ENCODE measurements around the gene RBP3. TPM values are rescaled to one million over a fixed set of nuclear protein-coding genes. Genes with fewer than 3 reads are reported as not detected.

RBP3 gene
- total RNA-seq, 4 donors from 2014 or later, result not detected

GRCh38 chr10:47370878-47371277 is 22.7 kb downstream of the RBP3 start:
- no peak overlapping the region for H3K27ac ChIP-seq
- DNase-seq, result no peak
- in situ Hi-C loops (cut with MboI; ENCODE audit: low sequenced_read_pairs in 4 of 4), result no loop called here

GRCh38 chr10:47371629-47372485 is 23.7 kb downstream of the RBP3 start:
- Histone ChIP-seq H3K4me3 (no peak overlapping the region), H3K9me3 (no peaks in the 10 kb centered on the region), H3K27me3 (no peaks in the 10 kb centered on the region), H3K36me3 (no peaks in the 10 kb centered on the region), H3K27ac (no peak overlapping the region), H3K4me1 (peaks cover under 1 to 5% of the 10 kb centered on the region in 2 donors)
- DNase-seq (no peak), ATAC-seq (no peak)
- in situ Hi-C loops (cut with MboI; ENCODE audit: low sequenced_read_pairs in 4 of 4), result no loop called here
- no peak for TF ChIP-seq POLR2A (IDR thresholded peaks at IDR 0.05)
- intact Hi-C loops (cut with DNase I; ENCODE audit: low total_unique reads), result no loop called here

More at GRCh38 chr10:47370878-47371277, 22.7 kb downstream of the RBP3 start:
- H3K4me1 ChIP-seq, result peaks cover 0 to 5% of the 10 kb centered on the region in 2 donors
- no peak for TF ChIP-seq CTCF (IDR thresholded peaks at IDR 0.05 in 4 of 5, conservative IDR thresholded peaks at IDR 0.05 in 1 of 5)
- TF ChIP-seq POLR2A (IDR thresholded peaks at IDR 0.05), result no peak
- H3K27me3 ChIP-seq, result no peaks in the 10 kb centered on the region
- H3K4me3 ChIP-seq, result no peak overlapping the region
- no peaks in the 10 kb centered on the region for H3K36me3 ChIP-seq
- H3K9me3 ChIP-seq, result no peaks in the 10 kb centered on the region
- intact Hi-C loops (cut with DNase I; ENCODE audit: low total_unique reads), result no loop called here
- no peak for ATAC-seq

- H3K27me3 ChIP-seq, result no peaks in the 10 kb centered on the region
- TF ChIP-seq POLR2A (IDR thresholded peaks at IDR 0.05) (no peak), CTCF (IDR thresholded peaks at IDR 0.05 in 4 of 5, conservative IDR thresholded peaks at IDR 0.05 in 1 of 5) (no peak)
- peaks cover 5 to 6% of the 10 kb centered on the region in 2 donors for H3K4me1 ChIP-seq
- intact Hi-C loops (cut with DNase I; ENCODE audit: low total_unique reads) (no loop called here), in situ Hi-C loops (cut with MboI; ENCODE audit: low sequenced_read_pairs in 4 of 4) (no loop called here)
- DNase-seq (no peak), ATAC-seq (no peak)
- no peak overlapping the region for H3K27ac ChIP-seq
- no peak overlapping the region for H3K4me3 ChIP-seq
- H3K9me3 ChIP-seq, result no peaks in the 10 kb centered on the region
- H3K36me3 ChIP-seq, result no peaks in the 10 kb centered on the region
Observed at GRCh38 chr10:47372726-47373125, 24.6 kb downstream of the RBP3 start.

- no peaks in the 10 kb centered on the region for H3K36me3 ChIP-seq
- intact Hi-C loops (cut with DNase I; ENCODE audit: low total_unique reads) (no loop called here), in situ Hi-C loops (cut with MboI; ENCODE audit: low sequenced_read_pairs in 4 of 4) (loop anchor here in 1 of 4 donors (25.0 kb wide), 1 partner anchor 1088 kb away; the partner anchor contains the start of gene ANTXRL)
- ATAC-seq (no peak), DNase-seq (no peak)
- no peak overlapping the region for H3K27ac ChIP-seq
- H3K4me3 ChIP-seq, result no peak overlapping the region
- H3K4me1 ChIP-seq, result peaks cover 5 to 9% of the 10 kb centered on the region in 2 donors
- no peaks in the 10 kb centered on the region for H3K9me3 ChIP-seq
- TF ChIP-seq CTCF (IDR thresholded peaks at IDR 0.05 in 4 of 5, conservative IDR thresholded peaks at IDR 0.05 in 1 of 5), result no peak
- H3K27me3 ChIP-seq, result no peaks in the 10 kb centered on the region
Observed at GRCh38 chr10:47374611-47375536, 26.7 kb downstream of the RBP3 start.

All from gastrocnemius medialis (tissue), 4 donors.